HL-60 (cell line): Measurements from ENCODE around the gene MLC1.

Experiments
- CTCF ChIP-seq: IDR thresholded peaks from one replicate; pipeline ENCODE4 v1.5.1; 2011; ENCODE audit warnings: low read length, control low read depth, inconsistent platforms; ENCODE audit not compliant: insufficient read depth
- GABPA ChIP-seq: IDR thresholded peaks from 2 replicates; pipeline ENCODE4 v1.6.1; 2012; ENCODE audit warnings: low read depth
- POLR2AphosphoS5 ChIP-seq: IDR thresholded peaks from 2 replicates; pipeline ENCODE4 v1.6.1; 2012; ENCODE audit warnings: low read depth
- REST ChIP-seq: IDR thresholded peaks from 2 replicates; pipeline ENCODE4 v1.6.1; 2012; ENCODE audit warnings: low read depth; ENCODE audit not compliant: insufficient replicate concordance

DNA sequence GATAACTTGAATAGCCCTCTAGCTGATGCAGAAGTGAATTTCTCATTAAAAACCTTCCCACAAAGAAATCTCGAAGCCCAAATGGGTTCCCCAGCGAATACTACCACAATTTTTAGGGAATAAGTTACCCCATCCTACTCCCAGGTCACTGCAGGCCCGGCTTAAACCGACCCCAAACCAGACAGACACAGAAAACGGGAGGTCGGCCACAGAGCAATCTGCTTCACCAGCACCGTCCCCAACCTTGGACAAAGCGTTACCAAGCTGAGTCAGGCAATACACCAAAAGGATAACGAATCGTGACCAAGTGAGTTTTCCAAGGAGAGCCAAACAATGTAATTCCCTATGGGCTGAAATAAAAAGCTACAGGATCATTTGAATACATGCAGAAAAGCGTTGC, 4.0 kb upstream of the MLC1 start:
- TF ChIP-seq REST: no peak
- TF ChIP-seq CTCF: no peak
- no peak for TF ChIP-seq POLR2AphosphoS5
- no peak for TF ChIP-seq GABPA
